ENCODE data around the gene NR2F1-AS1. TPM values are rescaled to one million over a fixed set of nuclear protein-coding genes. Genes with fewer than 3 reads are reported as not detected.
A peak's percentile ranks its signal among the peaks of the same experiment; 100 is the strongest.

Gene NR2F1-AS1
- 1 to 10 TPM in 3 of 4 donors, under 1 TPM in 1; 0.35 to 9.1 (median 3.2) TPM for total RNA-seq

GRCh38 chr5:93580927-93581445, at the start of gene NR2F1-AS1:
Gene NR2F1-AS1, minus strand, starts transcription at chr5:93581219.
- Histone ChIP-seq H3K4me1 (peaks cover 0 to 47% (median 23%) of the 10 kb centered on the region in 4 donors), H3K27me3 (peaks cover 0 to 39% of the 10 kb centered on the region in 2 donors), H3K27ac (peak within 1 kb of the TSS; percentile 36 to 76 (median 70)), H3K4me3 (peak within 1 kb of the TSS; percentile 31 to 72 (median 52)), H3K36me3 (no peaks in the 10 kb centered on the region), H3K9me3 (no peaks in the 10 kb centered on the region)
- peak in 1 of 3 donors; percentile 54 for DNase-seq
- no peak for TF ChIP-seq CTCF (IDR thresholded peaks at IDR 0.05)
- TF ChIP-seq POLR2A (IDR thresholded peaks at IDR 0.05), result no peak

- H3K36me3 ChIP-seq, result no peaks in the 10 kb centered on the region
- DNase-seq, result no peak
- H3K4me3 ChIP-seq, result no peak overlapping the region
- H3K27ac ChIP-seq, result no peak overlapping the region
- no peaks in the 10 kb centered on the region for H3K27me3 ChIP-seq
- H3K9me3 ChIP-seq, result no peaks in the 10 kb centered on the region
- TF ChIP-seq POLR2A (IDR thresholded peaks at IDR 0.05), result no peak
- no peak for TF ChIP-seq CTCF (IDR thresholded peaks at IDR 0.05)
- peaks cover 0 to 6% (median 0%) of the 10 kb centered on the region in 4 donors for H3K4me1 ChIP-seq
These were observed 45.8 kb upstream of the NR2F1-AS1 start for GRCh38 chr5:93626801-93627200.

- no peak for TF ChIP-seq CTCF (IDR thresholded peaks at IDR 0.05)
- no peak for TF ChIP-seq POLR2A (IDR thresholded peaks at IDR 0.05)
- H3K4me1 ChIP-seq, result peaks cover 0 to 12% (median 0%) of the 10 kb centered on the region in 4 donors
- no peaks in the 10 kb centered on the region for H3K36me3 ChIP-seq
- no peak overlapping the region for H3K4me3 ChIP-seq
- H3K27ac ChIP-seq, result no peak overlapping the region
- no peak for DNase-seq
- no peaks in the 10 kb centered on the region for H3K27me3 ChIP-seq
- no peaks in the 10 kb centered on the region for H3K9me3 ChIP-seq
These were observed 42.1 kb upstream of the NR2F1-AS1 start for GRCh38 chr5:93623153-93623552.

- Histone ChIP-seq H3K27ac (peak overlapping the region in 1 of 4 donors; percentile 70), H3K4me3 (no peak overlapping the region), H3K9me3 (no peaks in the 10 kb centered on the region), H3K36me3 (no peaks in the 10 kb centered on the region), H3K4me1 (peaks cover 0 to 12% (median 0%) of the 10 kb centered on the region in 4 donors), H3K27me3 (no peaks in the 10 kb centered on the region)
- DNase-seq, result no peak
- TF ChIP-seq POLR2A (IDR thresholded peaks at IDR 0.05) (no peak), CTCF (IDR thresholded peaks at IDR 0.05) (no peak)
These were observed 41.3 kb upstream of the NR2F1-AS1 start for GRCh38 chr5:93622240-93622885.

- peak overlapping the region; percentile 47 to 66 (median 60) for H3K4me3 ChIP-seq
- H3K27me3 ChIP-seq, result no peaks in the 10 kb centered on the region
- H3K4me1 ChIP-seq, result peaks cover 0 to 12% (median 0%) of the 10 kb centered on the region in 4 donors
- H3K27ac ChIP-seq, result peak overlapping the region; percentile 54 to 70 (median 62)
- no peaks in the 10 kb centered on the region for H3K36me3 ChIP-seq
- H3K9me3 ChIP-seq, result no peaks in the 10 kb centered on the region
- peak in 2 of 3 donors; percentile 72 to 80 for DNase-seq
- no peak for TF ChIP-seq CTCF (IDR thresholded peaks at IDR 0.05)
These were observed 40.3 kb upstream of the NR2F1-AS1 start for GRCh38 chr5:93621327-93621798.
